OCI-LY3 (cell line): ENCODE measurements around the gene RGS9.

Source experiments
- H2AFZ ChIP-seq: fragments of 200-600, 300-600 bp; shearing (Covaris generic); 2 replicates; pipeline ENCODE4 v1.6.0; 2014; ENCODE audit warnings: antibody characterized with exemption, low read depth, low read length
- H3K27ac ChIP-seq: fragments of 200-600, 300-600 bp; sonication (generic); 2 replicates; pipeline ENCODE4 v1.5.1; 2014; ENCODE audit warnings: mild to moderate bottlenecking, low read length, moderate library complexity, mixed read lengths
- H3K27me3 ChIP-seq: fragments of 200-600, 300-600 bp; sonication (generic); 2 replicates; pipeline ENCODE4 v1.6.1; 2014; ENCODE audit warnings: low read depth, low read length, mixed read lengths
- H3K36me3 ChIP-seq: fragments of 200-600, 300-600 bp; sonication (generic); replicated peaks from 2 replicates; pipeline ENCODE3; 2014; ENCODE audit warnings: low read depth, low read length, mixed read lengths
- H3K4me1 ChIP-seq: fragments of 300-600, 200-600 bp; sonication (generic); 2 replicates; pipeline ENCODE4 v1.6.1; 2014; ENCODE audit warnings: low read length, mixed read lengths
- H3K4me2 ChIP-seq: fragments of 200-600, 300-600 bp; sonication (generic); 2 replicates; pipeline ENCODE4 v1.6.1; 2014; ENCODE audit warnings: low read length, mixed read lengths
- H3K4me3 ChIP-seq: fragments of 300-600, 200-600 bp; sonication (generic); 2 replicates; pipeline ENCODE4 v1.5.1; 2014; ENCODE audit warnings: antibody characterized with exemption, mild to moderate bottlenecking, low read length, moderate library complexity
- H3K79me2 ChIP-seq: fragments of 300-600, 200-600 bp; shearing (Covaris generic); 2 replicates; pipeline ENCODE4 v1.6.1; 2014; ENCODE audit warnings: mild to moderate bottlenecking, low read length, mixed read lengths
- H3K9ac ChIP-seq: fragments of 300-600, 200-600 bp; shearing (Covaris generic); 2 replicates; pipeline ENCODE4 v1.6.0; 2014; ENCODE audit warnings: mild to moderate bottlenecking, low read length, moderate library complexity
- H3K9me3 ChIP-seq: fragments of 200-600, 300-600 bp; shearing (Covaris generic); 2 replicates; pipeline ENCODE4 v1.6.1; 2014; ENCODE audit warnings: low read length, mixed read lengths; ENCODE audit not compliant: insufficient read depth
- H4K20me1 ChIP-seq: fragments of 200-600, 300-600 bp; sonication (generic); 2 replicates; pipeline ENCODE4 v1.6.1; 2016; ENCODE audit warnings: low read length, mixed read lengths; ENCODE audit not compliant: insufficient read depth
- CTCF ChIP-seq: fragments of 200-600, 300-600 bp; sonication (generic); IDR thresholded peaks from 2 replicates; pipeline ENCODE4 v1.5.1; 2014; ENCODE audit warnings: antibody characterized with exemption, low read length, low read depth
- EZH2phosphoT487 ChIP-seq: fragments of 200-600 bp; shearing (Covaris generic); IDR thresholded peaks from 2 replicates; pipeline ENCODE4 v1.6.1; 2018; ENCODE audit warnings: antibody characterized with exemption, mixed run types, low read depth

The RGS9 gene

GRCh38 chr17:65190467-65191097 lies 53.4 kb downstream of the RGS9 start:
- Histone ChIP-seq H3K4me1 (no peaks in the 10 kb centered on the region), H3K79me2 (no peaks in the 10 kb centered on the region), H3K36me3 (no peaks in the 10 kb centered on the region), H2AFZ (no peak overlapping the region), H3K9ac (no peak overlapping the region), H3K4me3 (no peak overlapping the region), H3K27me3 (no peaks in the 10 kb centered on the region), H4K20me1 (no peaks in the 10 kb centered on the region), H3K27ac (no peak overlapping the region), H3K9me3 (no peaks in the 10 kb centered on the region), H3K4me2 (no peak overlapping the region)
- TF ChIP-seq CTCF: no peak
- TF ChIP-seq EZH2phosphoT487: no peak

- no peaks in the 10 kb centered on the region for H3K36me3 ChIP-seq
- no peak overlapping the region for H3K4me3 ChIP-seq
- 0 out of 2 replicates have a peak, but pooled peaks cover 2% of the 10 kb centered on the region for H3K4me1 ChIP-seq
- no peaks in the 10 kb centered on the region for H3K27me3 ChIP-seq
- TF ChIP-seq CTCF (no peak), EZH2phosphoT487 (no peak)
- no peaks in the 10 kb centered on the region for H4K20me1 ChIP-seq
- no peak overlapping the region for H3K9ac ChIP-seq
- H3K9me3 ChIP-seq: no peaks in the 10 kb centered on the region
- H3K4me2 ChIP-seq: no peak overlapping the region
- no peak overlapping the region for H2AFZ ChIP-seq
- no peaks in the 10 kb centered on the region for H3K79me2 ChIP-seq
- H3K27ac ChIP-seq: no peak overlapping the region
Measured at GRCh38 chr17:65191811-65192740, 54.9 kb downstream of the RGS9 start.

GRCh38 chr17:65193305-65193704 lies 56.1 kb downstream of the RGS9 start:
- H3K9ac ChIP-seq: no peak overlapping the region
- no peaks in the 10 kb centered on the region for H3K9me3 ChIP-seq
- TF ChIP-seq EZH2phosphoT487 (no peak), CTCF (no peak)

GRCh38 chr17:65193716-65194293 lies 56.6 kb downstream of the RGS9 start:
- no peak overlapping the region for H3K27ac ChIP-seq
- TF ChIP-seq EZH2phosphoT487: no peak
- no peak for TF ChIP-seq CTCF
- H3K9me3 ChIP-seq: no peaks in the 10 kb centered on the region
- H4K20me1 ChIP-seq: no peaks in the 10 kb centered on the region
- H3K4me3 ChIP-seq: no peak overlapping the region
- no peak overlapping the region for H3K4me2 ChIP-seq
- H2AFZ ChIP-seq: no peak overlapping the region
- H3K4me1 ChIP-seq: peaks cover 6% of the 10 kb centered on the region
- no peaks in the 10 kb centered on the region for H3K27me3 ChIP-seq
- H3K36me3 ChIP-seq: no peaks in the 10 kb centered on the region
- no peaks in the 10 kb centered on the region for H3K79me2 ChIP-seq
- H3K9ac ChIP-seq: no peak overlapping the region

More at GRCh38 chr17:65193305-65193704, 56.1 kb downstream of the RGS9 start:
- Histone ChIP-seq H3K36me3 (no peaks in the 10 kb centered on the region), H3K4me3 (no peak overlapping the region), H3K4me1 (0 out of 2 replicates have a peak, but pooled peaks cover 2% of the 10 kb centered on the region), H3K27me3 (no peaks in the 10 kb centered on the region), H2AFZ (no peak overlapping the region), H3K4me2 (no peak overlapping the region), H4K20me1 (no peaks in the 10 kb centered on the region), H3K27ac (no peak overlapping the region), H3K79me2 (no peaks in the 10 kb centered on the region)
